ENCODE data around the gene PTPRM. TPM values are rescaled to one million over a fixed set of nuclear protein-coding genes. Genes with fewer than 3 reads are reported as not detected.
A peak's percentile ranks its signal among the peaks of the same experiment; 100 is the strongest.

PTPRM gene
- polyA plus RNA-seq, 4 donors: 80.0 to 105 (median 98.2) TPM

DNA sequence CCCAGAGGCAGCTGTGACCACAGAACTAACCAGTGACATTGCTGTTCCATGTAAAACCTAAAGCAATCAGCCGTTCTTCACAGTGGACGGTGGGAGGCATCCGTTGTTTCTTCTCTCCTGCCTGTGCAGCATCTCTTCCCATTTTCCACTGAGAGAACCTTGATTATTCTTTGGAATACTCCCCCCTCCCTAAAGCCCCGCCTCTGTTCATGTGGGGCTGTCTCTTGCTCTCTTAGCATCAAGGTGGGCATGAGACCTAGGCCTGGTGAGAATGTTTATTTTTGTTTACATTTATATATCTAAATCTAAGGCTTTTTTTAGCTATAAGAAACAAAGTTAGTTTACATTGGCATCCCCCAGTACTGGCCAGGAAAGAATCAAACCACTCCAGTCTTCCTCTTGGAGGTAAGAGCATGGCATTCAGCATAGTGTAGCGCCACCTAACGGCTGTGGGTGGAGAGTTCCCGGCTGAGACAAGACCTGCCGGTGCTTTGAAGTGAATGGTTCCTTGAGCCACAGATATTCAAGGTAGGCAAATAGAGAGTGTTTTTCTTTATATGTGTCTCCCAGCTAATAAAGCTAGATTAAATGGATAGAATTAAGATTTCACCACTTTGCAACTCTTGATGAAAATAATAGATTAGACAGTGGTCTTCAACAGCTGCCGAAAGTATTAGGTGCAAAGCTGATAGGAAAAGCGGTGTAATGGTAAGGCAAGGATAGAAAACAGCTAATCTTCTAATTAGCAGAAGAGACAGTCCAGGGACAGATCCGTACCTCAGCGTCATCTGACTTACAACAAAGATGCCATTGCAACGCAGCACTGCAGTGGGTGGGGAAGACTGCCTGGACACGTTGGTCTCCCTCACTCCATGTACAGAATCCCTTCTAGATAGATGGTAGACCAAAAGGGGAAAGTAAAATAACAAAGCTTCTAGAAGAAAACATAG is 822.5 kb downstream of the PTPRM start:
- DNase-seq (ENCODE audit: low read depth in 4 of 4, low spot score in 3 of 4): peak; percentile 33 to 66 (median 42)

DNA sequence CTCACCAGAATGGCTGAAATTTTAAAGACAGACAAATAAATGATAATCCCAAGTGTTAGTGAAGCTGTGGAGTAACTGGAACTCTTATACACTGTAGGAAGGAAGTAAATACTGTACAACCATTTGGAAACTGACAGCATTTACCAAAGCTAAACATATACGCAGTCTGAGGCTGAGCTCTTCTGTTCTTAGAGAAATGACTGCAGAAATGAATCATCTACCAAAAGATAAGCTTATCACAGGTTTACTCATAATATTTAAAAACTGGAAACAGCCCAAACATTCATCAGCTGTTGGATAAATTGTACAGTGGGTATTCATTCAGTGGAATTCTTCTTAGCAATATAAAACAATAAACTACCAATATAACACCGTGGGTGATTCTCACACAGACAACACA is 824.0 kb downstream of the PTPRM start:
- DNase-seq (ENCODE audit: low read depth in 4 of 4, low spot score in 3 of 4): no peak

DNA sequence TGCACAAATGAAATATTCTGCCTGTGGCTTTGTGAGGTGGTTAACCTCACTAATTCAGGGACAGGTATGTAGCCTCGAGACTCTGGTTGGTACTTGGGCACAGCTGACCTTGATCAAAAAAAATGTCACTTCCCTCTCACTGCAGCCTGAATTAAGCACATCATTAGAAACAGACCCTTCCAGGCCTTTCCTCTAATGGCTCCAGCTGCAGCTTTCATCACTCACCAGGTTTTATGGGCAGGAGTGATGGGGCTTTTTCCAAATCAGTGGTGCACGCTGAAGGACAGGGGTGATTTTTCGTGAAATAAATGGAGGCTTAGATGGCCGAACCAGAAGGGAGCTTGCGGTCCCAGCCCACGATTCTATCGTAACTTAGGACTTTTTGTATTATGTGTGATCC is 829.1 kb downstream of the PTPRM start:
- DNase-seq (ENCODE audit: low read depth in 4 of 4, low spot score in 3 of 4): no peak

DNA sequence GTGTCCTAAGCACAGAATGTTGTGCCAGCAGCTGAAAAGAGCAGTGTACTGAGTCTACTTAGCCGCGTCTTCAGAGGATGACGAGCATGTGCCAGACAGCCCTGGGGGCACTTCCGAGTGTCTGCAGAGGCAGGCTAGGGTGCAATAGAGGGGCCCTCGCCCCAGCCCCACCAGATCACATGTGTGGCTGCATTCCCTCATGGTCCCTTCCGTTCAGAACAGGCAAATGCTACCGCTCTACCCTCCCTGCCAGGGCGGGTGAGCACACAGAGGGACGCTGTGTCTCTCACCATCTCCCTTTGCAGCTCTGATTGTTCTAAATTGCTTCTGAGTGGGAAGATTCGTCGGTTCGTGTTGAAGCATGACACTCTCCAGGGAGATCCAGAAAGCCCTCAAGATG is 829.9 kb downstream of the PTPRM start:
- DNase-seq (ENCODE audit: low read depth in 4 of 4, low spot score in 3 of 4): no peak

DNA sequence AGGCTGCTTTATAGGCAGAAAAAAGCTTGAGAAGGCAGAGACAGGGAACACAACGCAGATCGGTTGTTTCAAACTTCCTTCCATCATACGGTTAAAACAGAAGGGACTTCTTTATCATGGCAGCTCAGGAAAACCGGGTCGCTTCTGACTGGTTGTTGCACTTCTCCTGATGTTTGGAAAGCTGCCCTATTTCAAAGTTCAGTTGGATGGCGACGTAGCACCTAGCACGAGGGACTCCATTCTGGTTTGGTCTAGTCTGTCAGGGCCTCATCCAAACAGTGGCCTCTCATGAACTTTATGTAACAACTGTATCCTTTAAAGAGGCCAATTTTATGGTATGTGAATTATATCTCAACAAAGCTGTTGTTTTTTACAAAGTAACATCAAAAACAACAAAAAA is 832.0 kb downstream of the PTPRM start:
- no peak for DNase-seq (ENCODE audit: low read depth in 4 of 4, low spot score in 3 of 4)

DNA sequence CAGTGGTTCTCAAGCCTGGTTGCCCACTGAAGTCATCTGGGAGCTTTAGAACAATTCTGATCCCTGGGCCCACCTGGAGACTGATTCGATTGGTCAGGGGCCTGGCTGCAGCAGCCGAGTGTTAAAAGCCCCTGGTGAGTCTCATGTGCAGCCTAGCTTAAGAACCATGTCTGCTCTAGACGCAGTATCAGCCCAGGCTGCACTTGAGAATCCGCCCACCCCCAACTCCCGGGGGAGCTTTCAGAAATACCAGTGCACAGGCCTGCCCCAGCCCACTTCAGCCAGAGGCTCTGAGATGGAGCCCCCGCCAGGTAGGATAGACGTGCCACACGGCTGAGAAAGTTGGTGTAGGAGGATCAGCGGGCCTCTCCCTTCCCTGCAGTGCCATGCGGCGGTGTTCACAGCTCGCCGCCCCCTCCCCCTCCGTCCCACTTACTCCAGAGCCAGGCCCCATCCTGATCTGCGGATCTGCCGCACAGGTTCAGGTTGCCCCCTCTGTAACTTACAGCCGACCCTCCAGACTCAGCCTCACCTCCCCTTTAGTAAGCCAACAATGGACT is 833.2 kb downstream of the PTPRM start:
- no peak for DNase-seq (ENCODE audit: low read depth in 4 of 4, low spot score in 3 of 4)

DNA sequence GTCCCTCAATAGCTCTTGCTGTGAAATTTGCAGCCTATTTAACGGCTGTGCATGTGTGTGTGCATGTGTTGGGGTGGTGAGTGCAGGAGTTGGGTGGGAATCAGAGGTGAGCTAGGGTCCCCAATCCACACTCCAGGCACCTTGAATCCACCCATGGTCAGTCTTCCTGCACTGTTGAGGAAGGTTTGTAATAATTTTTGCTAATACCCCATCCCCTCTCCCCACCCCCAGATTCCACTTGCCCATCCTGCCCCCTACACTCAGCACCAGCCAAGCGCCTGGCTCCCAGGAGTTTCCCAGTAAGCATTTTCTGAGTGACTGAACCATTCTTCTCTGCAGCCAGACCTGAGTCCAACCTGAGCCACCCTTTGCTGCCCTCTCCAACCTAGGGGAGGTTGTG is 833.7 kb downstream of the PTPRM start:
- no peak for DNase-seq (ENCODE audit: low read depth in 4 of 4, low spot score in 3 of 4)

DNA sequence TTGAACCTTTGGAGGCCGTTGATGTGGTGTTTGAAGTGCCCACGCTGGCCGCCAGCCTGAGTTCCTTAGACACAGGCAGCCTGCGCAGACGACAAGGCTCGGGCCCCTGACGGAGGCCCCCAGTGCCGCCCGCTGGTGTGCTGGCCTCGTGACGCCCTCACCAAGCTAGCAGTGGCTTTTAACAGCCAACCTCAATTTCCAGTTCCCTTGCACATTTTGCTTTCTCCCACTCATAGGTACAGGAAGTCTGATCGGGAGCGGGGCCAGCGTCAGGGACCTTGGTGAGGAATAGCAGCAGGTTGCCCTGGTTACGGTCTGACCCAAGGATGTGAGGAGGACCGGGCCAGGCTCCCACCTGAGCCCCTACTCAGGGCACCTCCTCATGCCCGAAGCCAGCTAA is 834.5 kb downstream of the PTPRM start:
- no peak for DNase-seq (ENCODE audit: low read depth in 4 of 4, low spot score in 3 of 4)

DNA sequence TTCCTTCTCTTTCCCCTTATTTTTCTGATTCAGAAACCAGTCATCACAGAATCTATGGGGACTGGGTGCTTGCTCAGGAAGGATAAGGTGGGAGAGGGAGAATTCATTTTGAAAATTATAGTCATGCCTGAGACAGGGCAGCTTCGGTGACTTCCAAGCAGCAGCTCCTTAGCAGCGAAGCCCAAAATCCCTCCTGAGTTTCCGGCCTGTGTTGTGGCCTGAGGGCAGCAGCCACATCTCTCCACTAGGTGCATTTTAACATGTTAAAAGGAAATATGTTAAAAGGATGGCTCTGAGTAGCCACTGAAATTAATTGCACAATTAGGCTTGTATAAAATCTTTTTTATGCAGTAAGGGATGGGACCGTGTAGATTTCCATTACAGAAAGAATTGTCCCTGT is 835.1 kb downstream of the PTPRM start:
- DNase-seq (ENCODE audit: low read depth in 4 of 4, low spot score in 3 of 4): no peak

DNA sequence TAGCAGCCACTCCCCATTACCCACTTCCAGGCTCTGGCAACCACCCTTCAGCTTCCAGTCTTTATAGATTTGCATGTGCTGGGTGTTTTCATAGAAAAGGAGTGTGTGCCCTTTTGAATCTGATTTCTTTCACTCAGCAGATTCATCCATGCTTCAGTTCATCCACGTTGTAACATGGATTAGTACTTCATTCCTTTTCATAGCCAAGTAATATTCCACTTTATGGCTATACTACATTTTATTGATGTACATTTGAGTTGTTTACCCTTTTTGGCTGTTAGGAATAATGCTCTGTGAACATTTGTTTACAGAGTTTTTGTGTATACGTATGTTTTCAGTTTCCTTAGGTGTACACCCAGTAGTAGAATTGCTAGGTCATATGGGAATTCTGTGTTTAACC is 836.6 kb downstream of the PTPRM start:
- DNase-seq (ENCODE audit: low read depth in 4 of 4, low spot score in 3 of 4): no peak

DNA sequence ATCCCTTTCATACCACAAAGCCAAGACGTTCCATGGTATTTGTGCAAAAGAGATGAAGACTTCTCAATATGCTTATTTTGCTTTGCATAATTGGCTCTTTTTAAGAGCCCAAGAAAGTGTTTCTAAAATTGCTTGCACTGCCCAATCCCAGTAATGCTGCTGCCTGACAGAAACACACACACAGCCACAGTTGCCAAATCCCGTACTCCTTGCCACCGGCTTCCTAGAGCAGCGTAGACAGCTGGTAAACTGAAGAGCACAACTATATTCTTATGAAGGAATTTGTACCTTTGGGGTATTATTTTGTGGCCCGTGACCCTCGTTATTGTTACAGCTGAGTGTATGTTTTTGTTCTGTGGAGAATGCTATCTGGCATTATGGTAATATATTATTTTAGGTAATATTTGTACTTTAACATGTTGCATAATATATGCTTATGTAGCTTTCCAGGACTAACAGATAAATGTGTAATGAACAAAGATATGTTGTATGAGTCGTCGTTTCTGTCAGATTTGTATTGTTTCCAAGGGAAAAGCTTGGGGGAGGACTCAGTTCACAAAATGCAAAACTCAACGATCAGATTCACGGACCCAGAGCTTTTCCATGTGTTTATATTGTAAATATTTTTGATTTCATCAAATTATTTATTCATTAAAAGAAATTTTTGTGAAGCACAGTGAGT is 839.2 kb downstream of the PTPRM start:
- DNase-seq (ENCODE audit: low read depth in 4 of 4, low spot score in 3 of 4): no peak

DNA sequence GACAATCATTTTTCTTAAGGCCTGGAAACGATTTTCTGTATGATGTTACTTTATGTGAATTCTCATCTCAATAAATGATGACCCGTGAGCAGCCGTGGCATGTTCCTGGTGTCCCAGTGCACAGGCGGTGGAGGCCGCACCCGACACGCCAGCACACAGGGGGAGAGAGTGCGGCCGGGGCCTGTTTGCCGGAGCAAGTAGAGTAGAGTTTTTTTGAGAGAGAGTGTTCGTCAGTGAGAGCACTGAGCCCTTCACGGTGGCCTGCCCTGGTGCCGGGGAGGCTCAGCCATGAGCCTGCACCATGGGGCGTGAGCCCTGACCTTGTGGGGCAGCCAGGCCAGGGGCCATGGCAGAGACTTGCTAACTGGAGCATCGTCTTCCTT is 839.7 kb downstream of the PTPRM start:
- DNase-seq (ENCODE audit: low read depth in 4 of 4, low spot score in 3 of 4): no peak

DNA sequence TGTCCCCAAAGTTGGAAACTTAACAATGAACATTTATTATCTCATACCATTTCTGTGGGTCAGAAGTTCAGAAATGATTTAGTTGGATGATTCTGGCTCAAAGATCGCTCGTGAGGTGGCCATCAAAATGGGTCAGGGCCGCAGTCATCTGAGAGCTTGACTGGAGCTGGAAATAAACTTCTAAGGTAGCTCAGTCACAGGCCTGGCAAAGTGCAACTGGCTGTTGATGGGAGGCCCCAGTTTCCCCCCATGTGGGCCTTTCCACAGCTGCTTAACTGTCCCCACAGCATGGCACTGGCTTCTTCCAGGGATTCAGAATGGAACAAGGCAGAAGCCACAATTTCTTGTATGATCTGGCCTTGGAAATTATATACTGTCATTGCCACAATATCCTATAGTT is 842.0 kb downstream of the PTPRM start:
- DNase-seq (ENCODE audit: low read depth in 4 of 4, low spot score in 3 of 4): no peak

DNA sequence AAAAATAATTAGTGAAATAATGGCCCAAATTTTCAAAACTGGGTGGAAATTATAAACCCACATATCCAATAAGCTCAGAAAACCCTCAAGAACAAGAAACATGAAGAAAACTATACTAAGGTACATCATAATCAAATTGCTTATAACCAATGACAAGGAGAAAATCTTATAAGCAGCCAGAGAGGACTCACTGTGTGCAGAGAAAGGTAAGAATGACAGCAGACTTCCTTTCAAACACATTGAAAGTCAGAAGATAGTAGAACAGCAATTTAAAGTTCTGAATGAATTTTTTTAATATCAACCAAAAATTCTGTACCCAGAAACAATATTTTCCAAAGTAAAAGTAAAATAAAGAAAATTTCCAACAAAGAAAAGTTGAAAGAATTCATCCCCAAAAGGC is 844.4 kb downstream of the PTPRM start:
- DNase-seq (ENCODE audit: low read depth in 4 of 4, low spot score in 3 of 4): no peak

DNA sequence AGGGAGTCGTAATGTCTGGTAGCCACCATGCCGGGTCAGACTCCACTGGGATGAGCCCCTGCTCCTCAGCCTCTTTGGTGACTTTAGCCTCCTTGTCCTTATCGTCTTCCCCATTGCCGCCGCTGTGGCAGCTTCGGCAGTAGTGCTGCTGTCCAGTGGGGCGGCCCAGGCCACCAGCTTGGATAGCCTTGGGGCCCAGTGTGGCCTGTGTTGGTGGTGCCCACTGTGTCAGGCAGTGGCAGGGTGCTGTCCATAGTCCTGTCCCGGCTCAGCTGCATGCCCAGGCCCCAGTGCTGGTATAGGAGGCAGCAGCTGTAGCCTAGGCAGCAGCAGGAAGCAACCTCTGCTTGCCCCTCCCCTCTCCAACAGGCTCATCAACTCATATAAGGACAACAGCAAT is 845.0 kb downstream of the PTPRM start:
- no peak for DNase-seq (ENCODE audit: low read depth in 4 of 4, low spot score in 3 of 4)

DNA sequence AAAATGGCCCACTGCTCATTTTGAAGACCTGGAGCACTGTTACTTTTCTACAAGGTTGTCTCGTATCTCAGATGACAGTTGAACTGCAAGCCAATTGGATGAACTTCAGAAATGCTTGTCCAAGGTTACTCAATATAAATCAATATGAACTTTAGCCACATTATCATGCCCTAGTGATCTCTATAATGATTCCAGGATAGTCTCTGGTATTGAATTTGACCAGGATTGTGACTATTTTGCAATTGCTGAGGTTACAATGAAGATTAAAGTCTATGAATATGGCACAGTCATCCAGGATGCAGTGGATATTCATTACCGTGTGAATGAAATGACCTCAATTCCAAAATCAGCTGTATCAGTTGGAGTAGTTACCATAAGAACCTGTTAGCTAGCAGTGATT is 846.1 kb downstream of the PTPRM start:
- DNase-seq (ENCODE audit: low read depth in 4 of 4, low spot score in 3 of 4): no peak

DNA sequence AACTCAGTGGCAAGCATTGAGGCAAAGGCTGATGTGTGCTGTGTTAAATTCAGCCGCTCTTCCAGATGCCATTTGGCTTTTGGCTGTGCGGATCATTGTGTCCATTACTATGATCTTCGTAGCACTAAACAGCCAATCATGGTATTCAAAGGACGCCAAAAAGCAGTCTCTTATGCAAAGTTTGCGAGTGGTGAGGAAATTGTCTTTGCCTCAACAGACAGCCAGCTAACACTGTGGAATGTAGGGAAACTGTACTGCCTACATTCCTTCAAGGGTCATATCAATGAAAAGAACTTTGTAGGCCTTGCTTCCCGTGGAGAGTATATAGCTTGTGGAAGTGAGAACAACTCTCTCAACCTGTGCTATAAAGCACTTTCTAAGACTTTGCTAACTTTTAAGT is 846.6 kb downstream of the PTPRM start:
- no peak for DNase-seq (ENCODE audit: low read depth in 4 of 4, low spot score in 3 of 4)

DNA sequence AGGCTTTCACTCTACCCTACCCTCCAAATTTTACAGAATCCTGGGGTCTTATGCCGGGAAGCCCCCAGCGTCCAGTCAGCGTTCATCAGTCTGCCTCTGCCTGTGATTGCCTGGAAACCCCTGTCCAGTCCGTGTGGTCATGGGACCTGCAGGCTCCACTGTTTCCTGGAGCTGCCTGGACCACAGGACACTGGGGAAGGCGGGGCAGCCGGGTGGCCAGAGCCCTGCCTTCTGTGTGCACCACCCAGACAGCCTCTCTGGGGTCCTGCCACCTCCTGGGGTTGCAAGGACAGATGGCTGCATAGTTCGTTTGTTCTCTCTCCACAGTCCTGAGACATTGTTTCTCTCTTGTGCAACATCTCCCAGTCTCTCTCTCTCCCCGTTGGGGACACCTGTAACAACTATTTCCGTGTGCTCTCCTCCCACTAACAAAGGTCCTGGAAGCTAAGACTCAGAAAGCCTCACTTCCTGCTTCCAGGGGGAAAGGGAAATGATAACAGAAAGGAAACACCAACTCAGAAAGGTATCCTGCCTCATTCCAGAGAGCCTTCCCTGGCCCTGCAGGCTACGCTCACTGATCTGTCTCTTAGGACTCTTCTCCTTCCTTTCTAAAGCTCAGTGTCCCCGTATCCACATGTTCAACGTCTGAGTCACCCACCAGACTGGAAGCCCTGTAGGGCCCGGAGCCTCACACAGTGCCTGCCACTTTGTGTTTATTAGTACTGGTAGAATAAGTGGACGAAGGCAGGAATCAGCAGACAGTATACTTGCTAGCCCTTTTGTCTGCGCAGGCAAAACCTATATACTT is 849.3 kb downstream of the PTPRM start:
- no peak for DNase-seq (ENCODE audit: low read depth in 4 of 4, low spot score in 3 of 4)

DNA sequence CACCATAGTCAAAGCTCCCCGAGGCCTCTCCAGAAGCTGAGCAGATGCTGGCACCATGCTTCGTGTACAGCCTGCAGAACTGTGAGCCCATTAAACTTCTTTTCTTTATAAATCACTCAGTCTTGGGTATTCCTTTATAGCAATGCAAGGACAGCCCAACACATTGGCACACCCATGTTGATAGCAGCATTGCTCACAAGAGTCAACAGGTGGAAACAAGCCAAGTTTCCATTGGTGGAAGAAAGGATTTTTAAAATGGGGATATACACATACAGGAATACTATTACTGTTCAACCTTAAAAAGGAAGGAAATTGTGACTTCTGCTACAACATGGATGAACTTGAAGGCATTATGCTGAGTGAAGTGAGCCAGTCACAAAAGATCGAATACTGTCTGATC is 855.3 kb downstream of the PTPRM start:
- DNase-seq (ENCODE audit: low read depth in 4 of 4, low spot score in 3 of 4): no peak

DNA sequence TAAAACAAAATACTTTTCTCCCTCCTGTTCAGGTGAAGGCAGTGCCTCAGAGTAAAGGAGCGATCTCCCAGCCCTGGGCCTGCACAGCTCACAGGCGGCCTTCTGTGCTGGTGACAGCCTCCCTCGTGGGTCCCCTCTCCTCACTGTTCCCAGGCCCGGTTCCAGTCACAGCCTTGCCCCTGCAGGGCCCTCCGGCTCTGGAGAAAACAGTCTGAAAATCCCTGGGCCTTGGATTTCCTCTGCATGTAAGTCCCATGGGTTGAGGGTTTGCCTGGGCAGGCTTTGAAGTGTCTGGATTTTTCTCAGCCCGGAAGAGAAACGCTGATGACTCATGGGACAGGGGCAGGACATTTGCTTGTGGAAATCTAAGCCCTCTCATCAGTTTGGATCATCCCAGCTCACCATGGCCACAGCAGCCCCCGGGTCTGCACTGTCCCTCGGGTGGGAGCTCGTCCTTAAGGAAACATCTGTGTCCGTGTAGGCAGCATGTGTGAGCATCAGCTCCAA is 856.0 kb downstream of the PTPRM start:
- DNase-seq (ENCODE audit: low read depth in 4 of 4, low spot score in 3 of 4): no peak

DNA sequence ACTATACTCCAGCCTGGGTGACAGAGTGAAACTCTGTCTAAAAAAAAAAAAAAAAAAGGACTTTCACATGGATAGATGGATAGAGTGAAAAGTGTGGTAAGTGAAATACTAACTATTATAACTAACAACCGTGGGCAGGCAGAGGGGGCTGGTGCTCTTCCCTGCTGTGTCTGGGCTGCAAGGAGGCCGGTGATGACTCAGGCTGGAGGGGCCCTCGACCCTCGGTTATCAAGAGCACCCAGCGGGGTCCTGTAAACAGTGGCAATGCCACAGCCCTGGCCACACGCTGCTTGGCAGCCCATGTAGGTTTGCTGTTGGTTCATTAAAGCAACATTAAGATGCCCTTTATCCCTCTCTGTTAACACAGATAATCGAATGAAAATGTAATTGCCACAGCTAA is 857.4 kb downstream of the PTPRM start:
- DNase-seq (ENCODE audit: low read depth in 4 of 4, low spot score in 3 of 4): no peak
